ENCODE measurements around the gene FBXL7. TPM values are rescaled to one million over a fixed set of nuclear protein-coding genes. Genes with fewer than 3 reads are reported as not detected.

FBXL7 gene
- polyA plus RNA-seq, 1 donor (not counting 4 experiments of a cell fraction or from before 2014, with no cell fraction given): 0.22 TPM

- dilution Hi-C loops (cut with MboI; ENCODE audit: extremely low pct_ligation_motif_present, low sequenced_read_pairs): no loop called here
- FAIRE-seq: no peak
These were observed 299.6 kb downstream of the FBXL7 start for GRCh38 chr5:15799612-15800011.

GRCh38 chr5:15803280-15803679, 303.3 kb downstream of the FBXL7 start:
- H3K9ac ChIP-seq (ENCODE audit: control insufficient read depth, extremely low read depth, insufficient read depth, low read length): no peak overlapping the region
- dilution Hi-C loops (cut with MboI; ENCODE audit: extremely low pct_ligation_motif_present, low sequenced_read_pairs): no loop called here
- no peak for FAIRE-seq

More at GRCh38 chr5:15799612-15800011, 299.6 kb downstream of the FBXL7 start:
- no peak overlapping the region for H3K27ac ChIP-seq (ENCODE audit: control insufficient read depth, insufficient read depth, low read length)
- H3K9ac ChIP-seq (ENCODE audit: control insufficient read depth, extremely low read depth, insufficient read depth, low read length): no peak overlapping the region
- no peak for DNase-seq (ENCODE audit: low read depth, low spot score)
- no peak overlapping the region for H3K4me2 ChIP-seq (ENCODE audit: control insufficient read depth, extremely low read depth, insufficient read depth, low read depth, low read length)
- H3K9me3 ChIP-seq (ENCODE audit: control insufficient read depth, low read depth, low read length): no peaks in the 10 kb centered on the region
- no peaks in the 10 kb centered on the region for H4K20me1 ChIP-seq (ENCODE audit: control insufficient read depth, extremely low read depth, insufficient read depth, low read length)
- H2AFZ ChIP-seq (ENCODE audit: control insufficient read depth, low read length): no peak overlapping the region
- H3K9me1 ChIP-seq (ENCODE audit: control insufficient read depth, extremely low read depth, insufficient read depth, low read length): no peaks in the 10 kb centered on the region
- no peaks in the 10 kb centered on the region for H3K4me1 ChIP-seq (ENCODE audit: control insufficient read depth, extremely low read depth, insufficient read depth, low read length)
- TF ChIP-seq CTCF (optimal IDR thresholded peaks at IDR 0.05 in 1 of 3, IDR thresholded peaks at IDR 0.05 in 1 of 3, conservative IDR thresholded peaks at IDR 0.05 in 1 of 3; ENCODE audit: extremely low read depth in 1 of 3, insufficient read depth in 2 of 3, low read length in 3 of 3): no peak
- no peak for TF ChIP-seq EZH2 (IDR thresholded peaks at IDR 0.05; ENCODE audit: low read length)
- no peaks in the 10 kb centered on the region for H3K36me3 ChIP-seq (ENCODE audit: control insufficient read depth in 2 of 2, extremely low read depth in 1 of 2, insufficient read depth in 2 of 2, low read length in 2 of 2)
- H3K4me3 ChIP-seq (ENCODE audit: control insufficient read depth in 2 of 3, extremely low read depth in 1 of 3, insufficient read depth in 2 of 3, low read depth in 1 of 3, low read length in 3 of 3): no peak overlapping the region
- H3K27me3 ChIP-seq (ENCODE audit: control insufficient read depth, extremely low read depth, insufficient read depth, low read length): no peaks in the 10 kb centered on the region
- H3K79me2 ChIP-seq (ENCODE audit: control insufficient read depth, insufficient read depth, low read length): no peaks in the 10 kb centered on the region

More at GRCh38 chr5:15803280-15803679, 303.3 kb downstream of the FBXL7 start:
- H3K4me3 ChIP-seq (ENCODE audit: control insufficient read depth in 2 of 3, extremely low read depth in 1 of 3, insufficient read depth in 2 of 3, low read depth in 1 of 3, low read length in 3 of 3): no peak overlapping the region
- DNase-seq (ENCODE audit: low read depth, low spot score): no peak
- no peaks in the 10 kb centered on the region for H3K79me2 ChIP-seq (ENCODE audit: control insufficient read depth, insufficient read depth, low read length)
- H4K20me1 ChIP-seq (ENCODE audit: control insufficient read depth, extremely low read depth, insufficient read depth, low read length): no peaks in the 10 kb centered on the region
- H3K27ac ChIP-seq (ENCODE audit: control insufficient read depth, insufficient read depth, low read length): no peak overlapping the region
- no peak overlapping the region for H3K4me2 ChIP-seq (ENCODE audit: control insufficient read depth, extremely low read depth, insufficient read depth, low read depth, low read length)
- H2AFZ ChIP-seq (ENCODE audit: control insufficient read depth, low read length): no peak overlapping the region
- no peaks in the 10 kb centered on the region for H3K4me1 ChIP-seq (ENCODE audit: control insufficient read depth, extremely low read depth, insufficient read depth, low read length)
- no peaks in the 10 kb centered on the region for H3K27me3 ChIP-seq (ENCODE audit: control insufficient read depth, extremely low read depth, insufficient read depth, low read length)
- no peaks in the 10 kb centered on the region for H3K9me1 ChIP-seq (ENCODE audit: control insufficient read depth, extremely low read depth, insufficient read depth, low read length)
- H3K9me3 ChIP-seq (ENCODE audit: control insufficient read depth, low read depth, low read length): no peaks in the 10 kb centered on the region
- TF ChIP-seq EZH2 (IDR thresholded peaks at IDR 0.05; ENCODE audit: low read length): no peak
- no peak for TF ChIP-seq CTCF (optimal IDR thresholded peaks at IDR 0.05 in 1 of 3, IDR thresholded peaks at IDR 0.05 in 1 of 3, conservative IDR thresholded peaks at IDR 0.05 in 1 of 3; ENCODE audit: extremely low read depth in 1 of 3, insufficient read depth in 2 of 3, low read length in 3 of 3)
- H3K36me3 ChIP-seq (ENCODE audit: control insufficient read depth in 2 of 2, extremely low read depth in 1 of 2, insufficient read depth in 2 of 2, low read length in 2 of 2): no peaks in the 10 kb centered on the region
